Stimulated activated CD4-positive, alpha-beta T cell treated with anti-CD3 and anti-CD28 coated beads, Interleukin-15, amount 100 ng/mL, for 1 hour (primary cell): Measurements from ENCODE around the gene CELF4.

ENCODE experiments used
- DNase-seq, 2 donors: peaks; one replicate each; pipeline ENCODE4 v3.0.0-alpha.2; 2020; ENCODE audit warnings: low read depth in 1 of 2, low spot score in 1 of 2

Gene CELF4

GRCh38 chr18:37548679-37549289 lies 16.8 kb downstream of the CELF4 start:
- no peak for DNase-seq

- DNase-seq: no peak
These were observed 18.3 kb downstream of the CELF4 start for GRCh38 chr18:37547196-37547827.

DNA sequence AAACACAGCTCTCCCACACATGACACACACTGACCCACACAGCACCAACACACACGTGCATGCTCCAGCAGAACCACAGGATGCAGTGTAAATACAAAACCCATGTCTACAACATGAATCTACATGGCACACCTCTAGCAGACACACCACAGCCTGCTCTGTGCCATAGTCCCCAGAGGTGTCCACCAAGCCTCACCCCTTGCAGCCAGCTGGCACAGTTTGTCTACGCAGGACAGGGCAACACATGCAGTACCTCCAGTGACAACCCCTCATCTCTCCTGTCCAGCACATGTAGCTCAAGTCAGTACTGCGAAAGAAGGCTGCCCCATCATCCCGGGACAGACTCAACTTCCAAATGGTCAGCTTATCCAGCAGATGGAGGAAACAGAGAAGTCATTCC lies 18.9 kb downstream of the CELF4 start:
- DNase-seq: no peak

DNA sequence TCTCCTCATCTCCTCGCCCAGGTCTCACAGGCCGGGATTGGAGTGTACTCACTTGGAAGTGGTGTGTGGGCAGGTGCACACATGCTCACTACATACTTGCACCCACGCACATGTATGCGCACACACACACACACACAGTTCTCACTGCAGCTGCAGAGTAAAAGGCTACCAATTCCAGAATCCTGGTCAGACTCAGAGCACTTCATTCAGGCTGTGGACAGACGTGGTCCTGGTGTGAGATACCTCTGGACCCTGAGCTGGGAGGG lies 19.4 kb downstream of the CELF4 start:
- no peak for DNase-seq

GRCh38 chr18:37545461-37546271 lies 19.9 kb downstream of the CELF4 start:
- DNase-seq: no peak

DNA sequence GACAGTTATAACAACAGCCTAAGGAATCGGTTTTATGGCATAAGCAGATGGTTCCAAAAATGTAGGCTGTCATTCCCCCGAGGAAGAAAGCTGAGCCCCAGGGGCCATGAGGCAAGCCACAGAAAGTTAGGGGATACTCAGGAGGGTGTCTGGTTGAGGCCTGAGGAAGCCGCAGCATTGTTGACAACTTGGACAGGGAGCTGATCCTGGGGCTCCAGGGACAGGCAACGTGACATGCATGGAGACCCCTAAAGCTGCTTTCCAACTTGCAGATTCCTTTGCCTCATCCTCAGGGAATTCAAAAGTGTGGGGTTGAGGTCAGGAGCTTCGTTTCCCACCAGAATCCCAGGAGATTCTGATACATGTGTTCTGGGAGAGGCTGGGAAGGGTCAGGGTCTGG lies 20.9 kb downstream of the CELF4 start:
- DNase-seq: no peak

DNA sequence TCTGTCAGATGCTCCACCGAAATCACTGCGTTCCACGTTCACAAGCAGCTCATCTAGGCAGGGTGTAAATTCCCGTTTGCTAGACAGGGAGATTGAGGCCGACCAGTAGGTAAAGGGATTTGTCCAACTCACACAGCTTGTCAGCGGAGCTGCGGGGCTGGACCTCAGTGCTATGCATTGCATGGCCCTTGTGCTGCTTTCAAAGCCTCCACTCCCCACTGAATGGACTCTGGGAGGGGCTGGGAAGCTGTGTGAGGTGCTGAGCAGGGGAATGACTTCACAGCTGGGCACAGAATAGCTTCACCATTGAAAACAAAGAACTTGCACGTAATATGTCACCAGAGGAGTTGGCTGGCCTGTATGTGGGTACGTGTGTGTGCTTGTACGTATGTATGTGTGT lies 21.4 kb downstream of the CELF4 start:
- DNase-seq: no peak

DNA sequence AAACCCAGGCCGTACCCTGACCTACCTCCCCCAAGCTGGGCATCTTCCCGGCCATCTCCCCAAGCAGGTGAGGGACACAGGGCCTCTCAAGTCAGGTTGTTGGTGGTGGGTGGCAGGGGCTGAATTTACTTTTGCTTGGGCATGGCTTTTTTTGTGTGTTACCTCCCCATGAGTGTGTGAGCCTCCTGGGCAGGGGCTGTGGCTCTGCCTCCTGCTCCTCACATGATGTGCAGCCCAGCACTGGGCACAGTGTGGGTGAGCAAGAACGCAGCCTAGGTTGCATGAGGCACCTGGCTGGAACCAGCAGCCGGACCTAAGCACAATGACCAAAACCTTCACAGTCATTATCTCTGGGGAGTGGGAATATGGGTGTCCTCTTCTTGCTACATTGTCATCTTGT lies 22.3 kb downstream of the CELF4 start:
- no peak for DNase-seq

GRCh38 chr18:37541517-37541916 lies 24.1 kb downstream of the CELF4 start:
- DNase-seq: no peak

GRCh38 chr18:37540424-37541138 lies 25.0 kb downstream of the CELF4 start:
- DNase-seq: no peak

DNA sequence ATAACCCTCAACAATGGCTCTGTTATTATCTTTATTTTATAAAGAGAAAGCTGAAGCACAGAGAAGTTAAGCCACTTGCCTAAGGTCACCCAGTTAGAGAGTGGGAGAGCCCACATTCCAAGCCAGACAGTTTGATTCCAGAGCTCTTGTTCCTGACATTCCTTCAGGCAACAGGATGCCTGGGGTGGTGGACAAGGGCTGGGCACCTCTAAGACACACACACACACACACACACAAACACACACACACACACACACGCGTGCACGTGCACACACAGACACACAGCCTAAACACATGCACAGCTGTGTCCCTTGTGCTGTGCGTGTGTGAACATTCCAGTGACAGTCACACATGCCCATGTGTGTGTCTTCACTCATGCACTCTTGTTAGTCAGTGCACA lies 26.4 kb downstream of the CELF4 start:
- no peak for DNase-seq

GRCh38 chr18:37538526-37539205 lies 26.9 kb downstream of the CELF4 start:
- DNase-seq: no peak

DNA sequence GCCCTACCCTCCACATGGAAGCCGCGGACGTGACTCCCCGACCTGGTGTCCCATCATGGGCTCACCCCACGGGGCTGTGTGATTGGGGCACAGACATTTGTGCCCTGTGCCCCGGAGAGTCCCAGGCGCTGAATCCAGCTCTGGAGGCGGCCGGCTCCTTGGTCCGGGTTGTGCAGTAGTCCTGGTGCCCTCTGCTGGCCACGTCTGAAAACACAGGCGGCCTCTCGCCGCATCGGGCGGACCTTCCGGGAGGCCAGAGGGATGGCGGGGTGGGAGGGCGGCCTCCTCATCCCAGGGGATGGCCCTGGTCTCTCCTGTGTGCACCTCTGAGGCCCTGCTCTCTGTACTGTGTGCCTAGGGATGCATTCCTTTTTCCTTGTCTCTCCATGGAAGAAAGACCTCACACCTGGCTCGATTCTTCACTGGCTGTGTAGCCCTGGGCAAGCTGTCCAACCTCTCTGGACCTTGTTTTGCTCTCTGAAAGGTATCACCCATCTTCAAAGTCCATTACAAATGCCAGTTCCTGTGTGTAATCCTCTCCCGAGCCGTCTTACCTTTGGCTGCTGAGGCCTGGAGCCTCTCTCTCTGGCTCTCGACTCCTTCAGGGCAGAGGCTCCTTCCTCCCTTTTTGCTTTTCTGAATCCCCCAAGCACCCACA lies 27.6 kb downstream of the CELF4 start:
- DNase-seq: peak in 1 of 2 donors; percentile 9

DNA sequence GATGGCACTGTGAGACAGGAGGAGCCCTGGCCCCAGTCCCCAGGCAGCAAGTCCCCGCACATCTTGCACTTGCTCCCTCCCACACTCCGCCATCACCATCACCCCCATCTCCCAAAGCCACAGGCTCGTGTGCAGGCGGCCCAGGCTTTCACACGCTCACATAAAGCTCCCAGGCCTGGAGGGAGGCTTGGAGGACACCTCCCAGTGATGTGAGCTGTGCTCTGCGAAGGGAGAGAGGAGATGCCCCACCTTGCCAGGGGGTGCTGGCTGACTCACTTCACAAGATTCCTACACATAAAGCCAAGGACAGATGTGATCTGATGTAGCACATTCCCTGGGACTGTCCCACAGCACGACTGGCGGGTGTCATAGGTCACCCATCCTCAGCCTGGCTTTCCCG lies 28.9 kb downstream of the CELF4 start:
- DNase-seq: no peak

GRCh38 chr18:37535968-37536367 lies 29.6 kb downstream of the CELF4 start:
- no peak for DNase-seq

GRCh38 chr18:37534627-37535026 lies 31.0 kb downstream of the CELF4 start:
- no peak for DNase-seq

- no peak for DNase-seq
These were observed 31.7 kb downstream of the CELF4 start for GRCh38 chr18:37533647-37534584.

DNA sequence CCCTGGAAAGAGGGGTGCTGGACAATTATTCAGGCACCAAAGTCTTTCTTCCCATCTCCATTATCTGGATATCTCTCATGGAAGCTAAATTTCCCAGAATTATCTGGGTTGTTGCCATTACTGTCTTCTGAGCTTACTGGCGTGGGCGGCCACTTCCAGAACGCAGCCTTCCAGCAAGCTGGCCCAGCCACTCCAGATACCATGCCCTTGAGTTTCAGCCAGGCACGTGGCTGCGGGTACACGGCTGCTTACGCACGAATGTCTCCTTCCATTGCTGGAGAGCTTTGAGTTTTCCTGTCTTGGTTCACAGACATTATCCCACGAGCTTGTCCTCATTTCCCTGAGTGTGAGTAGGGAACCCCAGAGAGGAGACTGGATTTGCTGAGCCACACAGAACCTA lies 32.7 kb downstream of the CELF4 start:
- DNase-seq: no peak

DNA sequence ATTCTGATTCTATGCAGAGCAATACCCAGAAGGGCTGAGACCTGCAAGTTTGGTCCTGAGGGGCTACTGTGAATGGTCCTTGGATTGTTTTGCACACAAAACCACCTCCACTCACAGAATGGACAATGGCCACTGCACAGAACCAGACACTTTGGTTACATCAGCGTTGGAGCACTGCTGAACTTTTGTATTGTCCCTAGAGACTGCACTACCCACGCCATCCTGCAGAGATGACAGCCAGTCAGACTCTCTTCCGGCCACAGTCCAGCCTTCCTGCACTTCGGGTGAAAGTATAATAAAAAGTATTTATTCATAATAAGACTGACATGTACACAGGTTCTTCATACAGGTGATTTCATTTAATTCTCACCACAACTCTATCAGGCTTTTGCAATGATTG lies 35.7 kb downstream of the CELF4 start:
- DNase-seq: no peak

DNA sequence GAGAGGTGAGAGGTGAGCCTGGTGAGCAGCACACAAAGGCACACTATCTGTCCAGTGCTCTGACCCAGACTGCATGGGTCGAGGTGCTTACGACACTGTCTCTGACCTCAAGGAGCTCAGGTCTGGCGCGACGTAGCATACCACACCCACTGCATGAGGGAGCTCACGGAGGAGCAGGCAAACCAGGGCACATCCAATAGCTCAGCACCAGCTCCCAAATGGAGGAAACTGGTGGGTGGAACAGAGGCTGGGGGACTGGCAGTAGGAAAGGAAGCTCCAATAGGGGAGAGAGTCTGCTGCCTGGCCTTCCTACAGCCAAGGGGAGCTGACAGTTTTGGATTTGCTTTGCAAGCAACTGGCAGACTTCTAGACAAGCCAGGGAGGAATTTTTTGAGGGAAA lies 36.3 kb downstream of the CELF4 start:
- DNase-seq: no peak
